IMR-90 (cell line): ENCODE measurements around the gene ASPN. TPM values are rescaled to one million over a fixed set of nuclear protein-coding genes. Genes with fewer than 3 reads are reported as not detected.

Source experiments
- ATAC-seq: fragments of 200-7000 bp; cut with Tn5 transposase; 2 replicates; pipeline ENCODE4 v1.9.1; 2020; ENCODE audit warnings: low read depth, mild to moderate bottlenecking, moderate library complexity
- BruUV-seq: library from RNA; stranded (reverse); fragments of 400-500 nt; replicated peaks from 2 replicates; lab custom pipeline; 2021; lab: Mats Ljungman, UMichigan
- CTCF ChIA-PET: fragments of 300-600 bp; formaldehyde crosslinking; extraction: SDS; loops from one replicate; lab custom pipeline; 2021; ENCODE audit warnings: antibody characterized with exemption; lab: Yijun Ruan, JAX
- POLR2A ChIA-PET: fragments of 300-600 bp; sonication (Branson Sonifier 250); formaldehyde crosslinking; loops from one replicate; lab custom pipeline; 2022; ENCODE audit warnings: antibody characterized with exemption; ENCODE audit not compliant: unreplicated experiment; lab: Charles Lee
- DNase-seq: peaks from one replicate; pipeline ENCODE4 v3.0.0; 2013
- H2AFZ ChIP-seq: replicated peaks from 2 replicates; pipeline ENCODE3; 2013; ENCODE audit warnings: low read length, mild to moderate bottlenecking; ENCODE audit not compliant: poor library complexity
- H2AK5ac ChIP-seq: 2 replicates; pipeline ENCODE4 v1.6.1; 2013; ENCODE audit warnings: low read depth, low read length, inconsistent platforms
- H2AK9ac ChIP-seq: replicated peaks from 2 replicates; pipeline ENCODE3; 2013; ENCODE audit warnings: mild to moderate bottlenecking, low read depth, low read length, moderate library complexity; ENCODE audit not compliant: poor library complexity
- H2BK120ac ChIP-seq: 2 replicates; pipeline ENCODE4 v1.6.1; 2013; ENCODE audit warnings: low read depth, low read length, inconsistent platforms
- H2BK15ac ChIP-seq: 3 replicates; pipeline ENCODE4 v1.6.1; 2013; ENCODE audit warnings: low read depth, low read length, inconsistent platforms
- H2BK20ac ChIP-seq: 2 replicates; pipeline ENCODE4 v1.6.1; 2013; ENCODE audit warnings: low read depth, mild to moderate bottlenecking, inconsistent platforms, low read length, moderate library complexity
- H2BK5ac ChIP-seq: 2 replicates; pipeline ENCODE4 v1.6.1; 2013; ENCODE audit warnings: mild to moderate bottlenecking, low read depth, low read length, inconsistent platforms; ENCODE audit not compliant: poor library complexity, severe bottlenecking
- H3K14ac ChIP-seq: replicated peaks from 2 replicates; pipeline ENCODE4 v1.6.1; 2013; ENCODE audit warnings: low read depth, low read length, inconsistent platforms
- H3K18ac ChIP-seq: 2 replicates; pipeline ENCODE4 v1.6.1; 2013; ENCODE audit warnings: low read depth, low read length, control low read depth
- H3K23ac ChIP-seq: 2 replicates; pipeline ENCODE4 v1.6.1; 2013; ENCODE audit warnings: low read depth, low read length, inconsistent platforms
- H3K27ac ChIP-seq: 2 replicates; pipeline ENCODE4 v1.5.1; 2013; ENCODE audit warnings: mild to moderate bottlenecking, control low read depth, low read length; ENCODE audit not compliant: insufficient read depth
- H3K27me3 ChIP-seq: 2 replicates; pipeline ENCODE4 v1.6.1; 2013; ENCODE audit warnings: low read length; ENCODE audit not compliant: control insufficient read depth, insufficient read depth
- H3K36me3 ChIP-seq: 2 replicates; pipeline ENCODE4 v1.6.1; 2013; ENCODE audit warnings: low read length, mixed read lengths; ENCODE audit not compliant: control insufficient read depth, insufficient read depth
- H3K4ac ChIP-seq: 2 replicates; pipeline ENCODE4 v1.6.1; 2013; ENCODE audit warnings: low read depth, low read length, inconsistent platforms
- H3K4me1 ChIP-seq: 2 replicates; pipeline ENCODE4 v1.6.1; 2013; ENCODE audit warnings: low read length, mixed read lengths; ENCODE audit not compliant: control insufficient read depth, insufficient read depth
- H3K4me2 ChIP-seq: 2 replicates; pipeline ENCODE4 v1.6.1; 2013; ENCODE audit warnings: low read depth, mild to moderate bottlenecking, control low read depth, low read length, moderate library complexity
- H3K4me3 ChIP-seq: 2 replicates; pipeline ENCODE4 v1.5.1; 2013; ENCODE audit warnings: low read depth, mild to moderate bottlenecking, control low read depth, low read length, moderate library complexity; ENCODE audit not compliant: insufficient read depth
- H3K56ac ChIP-seq: 2 replicates; pipeline ENCODE4 v1.6.1; 2013; ENCODE audit warnings: low read length, inconsistent platforms; ENCODE audit not compliant: insufficient read depth; ENCODE audit errors: extremely low read depth
- H3K79me1 ChIP-seq, 2 experiments: 2 replicates each; pipeline ENCODE4 v1.6.1; 2013; ENCODE audit warnings: low read length in 2 of 2, inconsistent platforms in 1 of 2, low read depth in 1 of 2
- H3K9ac ChIP-seq: 2 replicates; pipeline ENCODE4 v1.6.1; 2013; ENCODE audit warnings: low read depth, low read length, control low read depth
- H3K9me1 ChIP-seq: 2 replicates; pipeline ENCODE4 v1.6.1; 2013; ENCODE audit warnings: low read length, inconsistent platforms; ENCODE audit not compliant: insufficient read depth
- H3K9me3 ChIP-seq: 2 replicates; pipeline ENCODE4 v1.6.1; 2013; ENCODE audit warnings: low read length; ENCODE audit not compliant: control insufficient read depth, insufficient read depth
- H4K20me1 ChIP-seq: 2 replicates; pipeline ENCODE4 v1.6.1; 2013; ENCODE audit warnings: low read length, inconsistent platforms; ENCODE audit not compliant: insufficient read depth
- H4K5ac ChIP-seq: 2 replicates; pipeline ENCODE4 v1.6.1; 2013; ENCODE audit warnings: mild to moderate bottlenecking, low read depth, low read length, control low read depth
- H4K8ac ChIP-seq, 2 experiments: 2 replicates each; pipeline ENCODE4 v1.6.1; 2013; ENCODE audit warnings: low read depth in 2 of 2, low read length in 2 of 2, control low read depth in 1 of 2, inconsistent platforms in 1 of 2
- H4K91ac ChIP-seq: 2 replicates; pipeline ENCODE4 v1.6.1; 2013; ENCODE audit warnings: low read depth, low read length, inconsistent platforms; ENCODE audit not compliant: insufficient read depth
- BHLHE40 ChIP-seq: fragments of 150-350 bp; IDR thresholded peaks from 2 replicates; pipeline ENCODE4 v1.6.1; 2016; ENCODE audit warnings: mild to moderate bottlenecking, low read depth, low read length
- CEBPB ChIP-seq: IDR thresholded peaks from 2 replicates; pipeline ENCODE4 v1.6.1; 2012; ENCODE audit warnings: low read depth, low read length, improper control_type of control experiment
- CHD1 ChIP-seq: IDR thresholded peaks from 2 replicates; pipeline ENCODE4 v1.6.1; 2012; ENCODE audit warnings: low read depth, low read length, improper control_type of control experiment
- FOS ChIP-seq: fragments of 150-350 bp; IDR thresholded peaks from 2 replicates; pipeline ENCODE4 v1.6.1; 2016; ENCODE audit warnings: low read depth, low read length
- MAFK ChIP-seq: IDR thresholded peaks from 2 replicates; pipeline ENCODE4 v1.6.1; 2012; ENCODE audit warnings: low read depth, low read length, improper control_type of control experiment
- MAZ ChIP-seq: IDR thresholded peaks from 2 replicates; pipeline ENCODE4 v1.6.1; 2012; ENCODE audit warnings: low read depth, mild to moderate bottlenecking, low read length, improper control_type of control experiment, moderate library complexity, borderline replicate concordance
- MXI1 ChIP-seq: IDR thresholded peaks from 2 replicates; pipeline ENCODE4 v1.6.1; 2012; ENCODE audit warnings: low read depth, mild to moderate bottlenecking, low read length, moderate library complexity, borderline replicate concordance
- NFE2L2 ChIP-seq: fragments of 150-350 bp; IDR thresholded peaks from 2 replicates; pipeline ENCODE4 v1.6.1; 2016; ENCODE audit warnings: low read depth, mild to moderate bottlenecking, low read length
- RCOR1 ChIP-seq: IDR thresholded peaks from 2 replicates; pipeline ENCODE4 v1.6.1; 2012; ENCODE audit warnings: mild to moderate bottlenecking, low read length, improper control_type of control experiment; ENCODE audit not compliant: insufficient replicate concordance
- RFX5 ChIP-seq: IDR thresholded peaks from 2 replicates; pipeline ENCODE4 v1.8.0; 2012; ENCODE audit warnings: low read depth, mild to moderate bottlenecking, low read length, moderate library complexity
- SMC3 ChIP-seq: fragments of 150-350 bp; IDR thresholded peaks from 2 replicates; pipeline ENCODE4 v1.6.1; 2016; ENCODE audit warnings: low read depth, mild to moderate bottlenecking, antibody characterized with exemption, low read length, moderate library complexity
- WGBS, 2 experiments: methylation state at CpG; one replicate each; pipeline versions ENCODE4 v1.1.5 to v1.1.7; 2013; ENCODE audit warnings: missing lambda C conversion rate in 2 of 2; ENCODE audit not compliant: insufficient read length in 1 of 2; ENCODE audit errors: extremely low coverage in 2 of 2; 5-methylcytosine and 5-hydroxymethylcytosine counted together
- dilution Hi-C: fragments of 300-500 bp; cut with HindIII; formaldehyde crosslinking; loops from one replicate; pipeline ENCODE4 v1.14.3; 2018; ENCODE audit warnings: low sequenced_read_pairs; ENCODE audit not compliant: unreplicated experiment
- in situ Hi-C: fragments of 300-500 bp; cut with MboI; formaldehyde crosslinking; loops from 3 replicates; pipeline ENCODE4 v1.14.3; 2019; ENCODE audit warnings: low sequenced_read_pairs, inconsistent platforms, mixed read lengths
- intact Hi-C: fragments of 100-400 bp; cut with micrococcal nuclease; formaldehyde crosslinking; loops from 2 replicates; pipeline ENCODE4 v1.10.0; 2022
- polyA plus RNA-seq, 3 experiments: library from polyadenylated mRNA; depleted of rRNA; stranded (reverse); fragments of >200 nt; gene quantifications; 2 replicates each; pipeline ENCODE4 v1.2.3, GENCODE V29; 2012; ENCODE audit warnings: low replicate concordance in 1 of 3
- total RNA-seq: library from RNA; depleted of rRNA; stranded (reverse); fragments of >200 nt; gene quantifications from 2 replicates; pipeline ENCODE4 v1.2.3, GENCODE V29; 2012
- TF ChIP-seq, protein P1 (sequence below): fragments of 150-350 bp; IDR thresholded peaks from 2 replicates; pipeline ENCODE4 v1.6.1; 2016; ENCODE audit warnings: low read depth, mild to moderate bottlenecking, low read length, moderate library complexity, borderline replicate concordance
- TF ChIP-seq, protein P2 (sequence below): fragments of 150-350 bp; IDR thresholded peaks from 2 replicates; pipeline ENCODE4 v1.6.1; 2017; ENCODE audit warnings: mild to moderate bottlenecking, antibody characterized with exemption, low read length, low read depth

The ASPN gene
- total and polyA plus RNA-seq, 2 of the 4 experiments (the other 2 are of a cell fraction), result under 0.01 to 0.09 TPM

DNA sequence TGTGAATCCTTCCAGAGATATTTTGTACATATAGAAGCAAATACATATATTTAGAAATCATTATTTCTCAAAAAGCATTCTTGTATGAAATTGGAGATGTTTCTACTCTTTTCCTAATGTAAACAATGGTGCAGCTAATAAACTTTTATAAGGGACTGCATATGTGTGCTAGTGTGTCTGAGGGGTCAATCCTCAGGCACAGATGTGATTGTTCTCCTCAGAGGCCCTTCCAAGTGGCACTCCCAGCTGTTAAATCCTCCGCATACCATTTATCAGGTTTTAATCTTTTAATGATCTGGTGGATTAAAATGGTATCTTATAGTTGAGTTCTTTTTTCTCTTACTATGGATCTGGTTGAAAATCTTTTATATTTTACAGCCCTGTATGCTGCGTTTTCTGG is 52.5 kb downstream of the ASPN start:
- WGBS, 2 experiments, result no CpG with 5 or more reads among the region's 2 CpGs
- Histone ChIP-seq H2BK5ac (no peak overlapping the region), H3K79me1 (no peaks in the 10 kb centered on the region), H3K36me3 (no peaks in the 10 kb centered on the region), H4K20me1 (no peaks in the 10 kb centered on the region), H4K5ac (no peak overlapping the region), H2BK120ac (no peak overlapping the region), H2BK15ac (no peak overlapping the region), H3K9me1 (peaks cover 2% of the 10 kb centered on the region; the same call in 1 of the 2 replicates), H3K9me3 (no peaks in the 10 kb centered on the region), H2AK9ac (no peak overlapping the region), H4K8ac (no peak overlapping the region), H3K27me3 (no peaks in the 10 kb centered on the region), H3K4me1 (peaks cover 6% of the 10 kb centered on the region), H3K14ac (no peak overlapping the region), H3K18ac (no peak overlapping the region), H3K4ac (no peak overlapping the region), H2BK20ac (no peak overlapping the region), H3K56ac (no peak overlapping the region), H3K4me3 (no peak overlapping the region), H4K91ac (no peak overlapping the region), H3K4me2 (no peak overlapping the region), H3K27ac (no peak overlapping the region), H3K23ac (no peak overlapping the region), H2AK5ac (no peak overlapping the region), H2AFZ (no peak overlapping the region), H3K9ac (no peak overlapping the region)
- ChIA-PET POLR2A (no interaction called here), CTCF (no interaction called here)
- ATAC-seq (no peak), DNase-seq (no peak)
- dilution Hi-C loops, result no loop called here
- BruUV-seq, result no TSS peak
- in situ Hi-C loops, result loop anchor here (10.0 kb wide), 2 partner anchors 205 to 295 kb away; no protein-coding TSS in a partner anchor
- intact Hi-C loops, result no loop called here
- TF ChIP-seq, protein P1, sequence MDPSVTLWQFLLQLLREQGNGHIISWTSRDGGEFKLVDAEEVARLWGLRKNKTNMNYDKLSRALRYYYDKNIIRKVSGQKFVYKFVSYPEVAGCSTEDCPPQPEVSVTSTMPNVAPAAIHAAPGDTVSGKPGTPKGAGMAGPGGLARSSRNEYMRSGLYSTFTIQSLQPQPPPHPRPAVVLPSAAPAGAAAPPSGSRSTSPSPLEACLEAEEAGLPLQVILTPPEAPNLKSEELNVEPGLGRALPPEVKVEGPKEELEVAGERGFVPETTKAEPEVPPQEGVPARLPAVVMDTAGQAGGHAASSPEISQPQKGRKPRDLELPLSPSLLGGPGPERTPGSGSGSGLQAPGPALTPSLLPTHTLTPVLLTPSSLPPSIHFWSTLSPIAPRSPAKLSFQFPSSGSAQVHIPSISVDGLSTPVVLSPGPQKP, result no peak
- no peak for TF ChIP-seq MAFK
- TF ChIP-seq, protein P2, sequence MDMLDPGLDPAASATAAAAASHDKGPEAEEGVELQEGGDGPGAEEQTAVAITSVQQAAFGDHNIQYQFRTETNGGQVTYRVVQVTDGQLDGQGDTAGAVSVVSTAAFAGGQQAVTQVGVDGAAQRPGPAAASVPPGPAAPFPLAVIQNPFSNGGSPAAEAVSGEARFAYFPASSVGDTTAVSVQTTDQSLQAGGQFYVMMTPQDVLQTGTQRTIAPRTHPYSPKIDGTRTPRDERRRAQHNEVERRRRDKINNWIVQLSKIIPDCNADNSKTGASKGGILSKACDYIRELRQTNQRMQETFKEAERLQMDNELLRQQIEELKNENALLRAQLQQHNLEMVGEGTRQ, result no peak
- no peak for TF ChIP-seq NFE2L2
- TF ChIP-seq FOS, result no peak
- no peak for TF ChIP-seq BHLHE40
- TF ChIP-seq CHD1, result no peak
- TF ChIP-seq MAZ, result no peak
- TF ChIP-seq RFX5, result no peak
- TF ChIP-seq MXI1, result no peak
- TF ChIP-seq SMC3, result no peak
- TF ChIP-seq RCOR1, result no peak
- TF ChIP-seq CEBPB, result no peak
